Stimulated activated naive CD4-positive, alpha-beta T cell (primary cell): Measurements from ENCODE around the gene TSNAX.
A peak's percentile ranks its signal among the peaks of the same experiment; 100 is the strongest.
"Not testable (repeated sequence)": the region's sequence is repeated elsewhere in the genome, so short reads cannot be mapped to it uniquely, and the experiment has no call there.

Source experiments
- DNase-seq, 6 experiments: peaks; one replicate each; lab custom pipeline; 2025; lab: John Stamatoyannopoulos, UW

TSNAX gene, protein sequence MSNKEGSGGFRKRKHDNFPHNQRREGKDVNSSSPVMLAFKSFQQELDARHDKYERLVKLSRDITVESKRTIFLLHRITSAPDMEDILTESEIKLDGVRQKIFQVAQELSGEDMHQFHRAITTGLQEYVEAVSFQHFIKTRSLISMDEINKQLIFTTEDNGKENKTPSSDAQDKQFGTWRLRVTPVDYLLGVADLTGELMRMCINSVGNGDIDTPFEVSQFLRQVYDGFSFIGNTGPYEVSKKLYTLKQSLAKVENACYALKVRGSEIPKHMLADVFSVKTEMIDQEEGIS

DNA sequence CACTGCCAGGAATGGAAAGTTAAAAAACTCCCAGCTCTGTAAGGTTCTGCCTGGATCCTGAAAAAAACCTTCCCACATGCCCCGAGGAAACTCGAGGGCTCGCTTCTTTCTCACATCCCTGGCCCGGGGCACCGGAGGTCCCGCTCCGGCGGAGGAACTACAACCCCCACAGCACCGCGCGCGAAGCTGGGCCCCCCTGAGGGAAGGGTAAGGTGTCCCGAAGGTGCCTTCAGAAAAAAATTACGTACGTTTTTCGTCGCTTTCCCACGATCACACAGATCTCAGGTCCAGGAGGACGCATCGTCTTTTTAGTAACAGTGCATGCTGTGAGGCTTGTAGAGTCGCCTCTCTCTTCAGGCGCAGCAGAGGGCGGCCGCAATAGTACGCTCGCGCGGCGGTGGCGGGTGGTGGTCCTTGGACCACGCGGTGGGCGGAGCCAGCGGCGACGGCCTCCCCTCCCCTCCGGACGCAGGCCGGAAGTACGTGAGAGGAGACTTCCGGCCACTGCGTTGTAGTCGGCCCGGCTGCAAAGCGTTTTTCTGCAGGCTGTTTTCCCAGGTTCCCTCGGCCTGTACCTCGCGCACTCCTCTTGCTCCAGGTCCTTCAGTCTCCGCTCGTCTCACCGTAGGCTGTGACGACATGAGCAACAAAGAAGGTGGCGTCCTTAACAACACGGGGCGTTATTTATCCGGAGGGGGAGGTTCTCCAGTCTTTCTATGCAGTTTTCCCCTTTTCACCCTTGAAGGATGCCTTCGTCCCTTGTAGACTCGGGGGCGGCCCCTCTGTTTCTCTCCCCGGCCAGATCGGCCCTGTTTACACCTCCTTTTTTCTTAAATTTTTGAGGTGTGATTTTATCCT, at the start of gene TSNAX:
TSS of gene TSNAX (plus strand) at position 498 of the 858 bp plus-strand sequence. CDS start at position 640, 142 bp downstream.
- peak; percentile 78 to 96 (median 90) for DNase-seq

DNA sequence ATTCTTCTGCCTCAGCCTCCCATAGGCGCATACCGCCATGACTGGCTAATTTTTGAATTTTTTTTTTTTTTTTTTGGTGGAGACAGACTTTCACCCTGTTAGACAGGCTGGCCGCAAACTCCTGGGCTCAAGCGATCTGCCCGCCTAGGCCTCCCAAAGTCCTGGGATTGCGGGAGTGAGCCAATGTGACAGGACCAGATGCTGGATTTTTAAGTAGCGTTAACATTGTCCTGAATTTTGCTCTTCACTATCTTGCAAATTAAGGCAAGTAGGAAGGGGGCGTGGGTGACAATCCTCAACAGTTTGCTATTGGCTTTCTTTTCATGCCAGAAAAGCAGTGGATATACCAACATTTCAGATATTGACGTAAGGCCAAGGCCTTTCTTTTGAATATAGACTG, 49.7 kb upstream of the TSNAX start:
- DNase-seq = no peak

DNA sequence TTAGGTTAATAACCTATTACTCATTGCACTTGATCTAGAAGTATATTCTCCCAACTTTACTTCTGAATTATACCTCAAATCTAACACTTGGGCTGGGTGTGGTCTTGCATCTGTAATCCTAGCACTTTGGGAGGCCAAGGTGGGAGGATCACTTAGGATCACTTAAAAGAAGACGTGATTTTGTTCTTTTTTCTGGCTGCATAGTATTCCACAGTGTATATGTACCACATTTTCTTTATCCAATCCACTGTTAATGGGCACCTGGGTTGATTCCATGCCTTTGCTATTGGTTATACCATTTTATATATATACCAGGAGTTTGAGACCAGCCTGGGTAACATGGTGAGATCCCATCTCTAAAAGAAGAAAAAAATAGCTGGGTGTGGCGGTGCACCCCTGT, 48.5 kb upstream of the TSNAX start:
- no peak for DNase-seq

DNA sequence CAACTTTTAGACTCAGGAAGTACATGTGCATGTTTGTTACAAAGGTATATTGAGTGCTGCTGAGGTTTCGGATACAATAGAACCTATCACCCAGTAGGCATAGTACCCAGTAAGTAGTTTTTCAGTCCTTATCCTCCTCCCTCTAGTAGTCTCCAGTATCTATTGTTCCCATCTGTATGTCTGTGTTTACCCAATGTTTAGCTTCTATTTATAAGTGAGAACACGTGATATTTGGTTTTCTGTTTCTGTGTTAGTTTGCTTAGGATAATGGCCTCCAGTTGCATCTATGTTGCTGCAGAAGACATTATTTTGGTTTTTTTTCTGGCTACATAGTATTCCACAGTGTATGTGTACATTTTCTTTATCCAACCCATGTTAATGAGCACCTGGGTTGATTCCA, 47.2 kb upstream of the TSNAX start:
- no peak for DNase-seq

DNA sequence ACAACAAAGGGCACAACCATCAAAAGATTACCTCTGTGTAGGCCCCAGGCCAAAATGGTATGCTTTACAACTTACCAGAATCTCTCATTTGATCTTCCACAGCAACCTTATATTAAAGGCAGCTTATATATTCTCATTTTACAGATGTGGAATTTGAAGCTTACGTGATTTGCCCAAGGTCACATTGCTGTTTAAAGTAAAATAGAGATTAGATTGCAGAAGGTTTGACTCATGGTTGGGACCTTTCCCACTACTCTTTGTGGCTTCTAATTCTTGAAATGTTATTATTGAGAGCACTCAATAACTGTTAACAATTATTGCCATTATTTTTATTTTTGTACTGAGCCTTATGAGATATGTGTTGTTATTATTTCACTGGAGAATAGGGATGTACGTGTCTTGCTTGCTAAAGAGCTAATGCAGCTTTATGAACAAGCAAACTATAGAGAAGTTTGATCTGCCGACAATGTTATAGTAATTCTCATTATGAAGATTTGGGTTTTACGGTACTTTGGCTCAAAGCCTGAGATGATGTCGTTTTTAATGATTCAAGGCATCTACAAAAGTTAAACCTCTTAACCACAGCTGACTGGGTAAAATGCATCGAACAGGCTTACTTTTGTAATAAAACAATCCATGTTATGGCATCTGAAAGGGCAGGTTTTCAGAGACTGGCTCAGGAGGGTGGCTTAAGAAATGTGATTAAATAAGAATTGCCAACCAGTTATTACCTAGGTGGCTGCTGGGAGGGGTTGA, 43.3 kb upstream of the TSNAX start:
- no peak for DNase-seq

DNA sequence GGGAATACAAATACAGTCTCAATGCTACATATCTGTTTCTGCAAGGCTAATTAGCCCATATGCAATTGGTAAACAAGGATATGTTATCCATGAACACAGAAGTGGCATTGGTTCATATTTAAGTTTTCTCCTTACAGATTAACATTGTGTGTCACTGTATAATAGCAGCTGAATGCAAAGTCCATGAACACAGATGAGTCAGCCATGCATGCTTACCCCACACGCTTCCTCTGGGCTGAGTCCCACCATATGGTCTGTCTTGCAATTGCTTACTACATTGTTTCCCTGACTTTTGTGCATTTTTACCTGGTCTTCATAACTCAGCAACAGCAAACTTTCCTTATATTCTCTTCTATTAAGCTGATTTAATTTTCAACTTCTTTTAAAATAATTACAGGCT, 41.5 kb upstream of the TSNAX start:
- no peak for DNase-seq

DNA sequence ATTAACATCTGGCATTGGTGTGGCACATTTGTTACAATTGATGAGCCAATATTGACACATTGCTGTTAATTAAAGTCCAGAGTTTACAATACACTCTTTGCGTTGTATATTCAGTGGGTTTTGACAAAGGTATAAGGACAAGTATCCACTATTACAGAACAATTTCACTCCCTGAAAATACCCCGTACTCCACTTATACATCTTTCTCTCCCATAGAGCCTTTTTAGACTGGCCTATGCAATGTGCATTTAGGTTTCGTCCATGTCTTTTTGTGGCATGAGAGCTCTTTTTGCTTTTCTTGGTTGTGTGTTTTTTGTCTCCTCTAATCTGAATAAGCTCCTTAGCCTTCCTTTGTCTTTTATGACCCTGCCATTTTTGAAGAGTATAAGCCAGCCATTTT, 40.6 kb upstream of the TSNAX start:
- no peak for DNase-seq

DNA sequence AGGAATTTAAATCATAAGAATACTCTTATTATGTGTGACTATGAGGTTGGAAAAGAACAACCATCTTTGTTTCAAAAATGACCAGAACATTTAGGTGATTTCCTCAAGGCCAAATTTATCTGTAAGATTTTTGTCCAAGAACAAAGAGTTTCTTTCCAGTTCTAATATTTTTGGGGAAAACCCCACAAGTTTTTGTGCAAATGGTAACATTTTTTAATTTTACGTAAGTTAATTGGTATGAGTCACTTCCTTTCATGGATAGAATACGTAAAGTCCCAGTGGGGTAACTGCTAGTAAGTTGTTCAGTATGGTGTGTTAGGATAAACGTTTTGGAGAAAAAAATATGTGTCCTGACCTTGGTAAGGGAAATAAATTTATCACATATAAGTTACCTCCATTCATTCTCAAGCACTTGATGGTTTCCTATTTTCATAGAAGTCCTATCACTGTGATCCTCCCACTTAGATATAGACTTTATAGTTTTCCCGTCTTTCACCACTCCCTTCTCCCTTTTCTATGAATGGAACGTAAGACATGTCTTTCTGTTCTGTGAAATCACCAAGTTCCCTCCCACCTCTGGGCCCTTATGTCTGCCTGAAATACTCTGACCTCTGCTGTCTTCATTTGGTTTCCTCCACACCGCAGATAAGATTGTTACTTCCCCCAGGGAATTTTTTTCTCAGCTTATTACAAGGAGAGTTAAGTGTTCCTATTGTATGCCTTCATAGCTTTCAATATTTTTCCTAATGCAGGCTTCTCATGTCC, 34.9 kb upstream of the TSNAX start:
- no peak for DNase-seq

DNA sequence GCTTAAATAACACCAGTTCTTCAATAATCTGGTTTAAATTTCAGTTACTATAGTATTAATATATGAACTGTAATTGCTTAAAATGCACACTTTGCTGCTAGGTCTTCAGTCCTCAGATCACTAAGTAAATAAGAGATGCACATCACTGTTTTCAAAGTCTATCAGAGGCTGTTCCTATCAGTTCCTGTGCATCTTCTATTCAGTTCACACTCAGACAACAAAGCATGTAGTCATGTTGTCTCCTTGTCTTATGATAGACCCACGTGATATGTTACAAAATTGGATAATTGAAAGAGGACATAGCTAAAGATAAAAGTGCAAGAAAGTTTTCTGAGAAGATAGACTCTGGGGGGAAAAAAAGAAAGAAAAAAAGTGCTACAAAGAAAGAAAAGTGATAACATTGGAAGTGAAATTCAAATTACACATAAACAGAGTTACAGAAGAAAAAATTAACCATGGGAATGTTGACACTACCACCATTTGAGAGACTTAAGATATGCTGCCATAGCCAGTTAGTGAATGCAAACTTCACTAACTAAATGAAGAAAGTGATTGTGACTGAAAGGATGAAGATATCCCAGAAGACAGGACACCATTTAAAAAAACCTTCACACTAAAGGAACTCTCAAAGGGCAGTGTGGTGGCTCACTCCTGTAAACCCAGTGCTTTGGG, 33.9 kb upstream of the TSNAX start:
- no peak for DNase-seq

DNA sequence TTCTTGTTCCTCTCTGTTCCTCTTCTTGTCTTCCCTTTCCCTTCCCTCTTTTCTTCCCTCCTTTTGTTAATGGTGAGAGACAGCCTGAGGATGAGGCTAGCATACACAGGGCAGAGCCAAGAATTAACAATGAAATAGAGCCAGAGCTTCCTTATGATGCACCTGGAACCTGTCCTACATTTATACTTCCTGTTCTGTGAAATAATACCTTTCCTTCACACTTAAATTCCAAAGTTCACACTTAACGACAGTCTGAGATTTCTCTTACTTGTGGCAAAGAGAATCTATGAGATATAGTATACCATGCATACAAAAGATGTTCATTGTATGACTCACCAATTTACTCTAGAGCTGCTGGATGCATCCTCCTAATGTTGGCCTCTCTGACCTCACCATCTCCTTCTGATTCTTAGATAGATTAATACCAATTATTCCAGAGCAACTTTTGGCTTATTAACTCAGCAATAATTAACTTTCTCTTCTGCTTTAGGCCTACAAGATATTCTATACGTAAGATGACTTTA, 30.8 kb upstream of the TSNAX start:
- no peak for DNase-seq

DNA sequence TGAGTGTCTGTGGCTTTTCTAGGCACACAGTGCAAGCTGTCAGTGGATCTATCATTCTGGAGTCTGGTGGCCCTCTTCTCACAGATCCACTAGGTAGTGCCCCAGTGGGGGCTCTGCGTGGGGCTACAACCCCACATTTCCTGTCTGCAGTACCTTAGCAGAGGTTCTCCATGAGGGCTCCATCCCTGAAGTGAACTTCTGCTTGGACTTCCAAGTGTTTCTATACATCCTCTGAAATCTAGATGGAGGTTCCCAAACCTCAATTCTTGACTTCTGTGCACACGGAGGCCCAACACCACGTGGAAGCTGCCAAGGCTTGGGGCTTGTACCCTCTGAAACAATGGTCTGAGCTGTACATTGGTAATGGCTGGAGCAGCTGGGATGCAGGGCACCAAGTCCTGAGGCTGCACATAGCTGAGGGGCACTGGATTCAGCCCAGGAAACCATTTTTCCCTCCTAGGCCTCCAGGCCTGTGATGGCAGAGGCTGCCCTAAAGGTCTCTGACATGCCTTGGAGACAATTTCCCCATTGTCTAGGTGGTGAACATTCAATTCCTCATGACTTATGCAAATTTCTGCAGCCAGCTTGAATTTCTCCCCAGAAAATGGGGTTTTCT, 29.2 kb upstream of the TSNAX start:
- no peak for DNase-seq

DNA sequence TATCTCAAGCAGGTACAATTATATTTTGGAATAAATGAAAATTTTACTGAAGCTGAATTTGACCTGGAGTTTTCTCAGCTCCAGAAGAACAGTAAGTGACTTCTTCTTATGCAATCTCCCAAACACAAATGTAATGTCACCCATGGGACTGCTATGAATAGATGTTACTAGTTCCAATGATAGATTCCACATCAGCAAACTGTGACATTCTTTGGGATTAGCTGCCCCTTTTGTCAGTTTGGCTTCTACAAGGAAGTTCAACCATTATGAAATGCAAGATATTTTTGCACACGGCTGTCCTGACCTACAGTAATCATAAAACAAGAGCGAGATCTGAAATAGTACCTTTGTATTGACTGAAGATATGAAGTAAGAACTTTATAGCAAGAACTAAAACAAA, 27.8 kb upstream of the TSNAX start:
- DNase-seq = no peak

DNA sequence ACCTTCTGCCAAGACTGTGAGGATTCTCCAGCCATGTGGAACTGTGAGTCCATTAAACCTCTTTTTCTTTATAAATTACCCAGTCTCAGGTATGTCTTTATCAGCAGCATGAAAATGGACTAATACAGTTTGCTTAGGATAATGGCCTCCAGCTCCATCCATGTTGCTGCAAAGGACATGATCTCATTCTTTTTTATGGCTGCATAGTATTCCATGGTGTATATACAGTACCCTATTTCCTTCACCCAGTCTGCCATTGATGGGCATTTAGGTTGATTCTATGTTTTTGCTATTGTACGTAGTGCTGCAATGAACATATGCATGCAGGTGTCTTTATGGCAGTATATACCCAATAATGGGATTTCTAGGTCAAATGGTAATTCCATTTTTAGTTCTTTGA, 25.3 kb upstream of the TSNAX start:
- not testable (repeated sequence) for DNase-seq

DNA sequence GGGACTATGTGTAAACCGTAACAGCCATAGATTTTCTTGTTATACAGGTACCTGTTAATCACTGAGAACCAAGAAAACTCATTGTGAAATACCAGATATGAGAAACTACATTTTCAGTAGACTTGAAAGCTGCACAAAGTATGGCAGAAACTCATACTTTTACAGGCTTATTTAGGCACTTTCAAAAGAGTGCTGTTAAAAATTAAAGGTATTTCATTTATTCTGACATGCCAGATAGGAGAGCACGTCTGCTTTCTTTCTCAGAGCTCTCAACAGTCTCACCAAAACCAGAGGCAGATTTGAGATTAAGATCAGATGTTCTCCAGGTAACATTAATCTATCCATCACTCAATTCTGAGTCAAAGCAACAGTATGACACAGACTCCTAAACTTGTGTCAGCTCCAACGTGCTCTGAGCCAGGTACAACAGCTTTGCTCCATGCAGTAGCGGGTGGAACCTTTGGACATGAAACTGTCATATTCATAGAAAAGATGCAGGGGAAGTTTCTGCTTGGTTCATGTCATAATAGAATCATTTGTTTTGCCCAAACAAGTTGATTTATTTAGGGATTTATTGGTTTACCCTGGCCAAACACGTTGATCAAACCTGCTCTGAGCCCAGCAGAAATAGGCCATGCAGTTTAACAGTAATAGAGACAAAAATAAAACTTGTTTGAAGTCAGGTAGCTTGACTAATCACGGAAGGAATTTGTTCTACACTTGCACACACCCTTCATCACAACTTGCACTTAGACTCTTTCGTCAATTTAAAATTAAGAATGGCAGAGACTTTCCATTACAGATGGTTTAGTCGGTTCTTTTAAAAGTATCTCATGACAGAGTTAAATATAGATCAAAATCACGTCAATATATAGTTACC, 20.8 kb upstream of the TSNAX start:
- no peak for DNase-seq

DNA sequence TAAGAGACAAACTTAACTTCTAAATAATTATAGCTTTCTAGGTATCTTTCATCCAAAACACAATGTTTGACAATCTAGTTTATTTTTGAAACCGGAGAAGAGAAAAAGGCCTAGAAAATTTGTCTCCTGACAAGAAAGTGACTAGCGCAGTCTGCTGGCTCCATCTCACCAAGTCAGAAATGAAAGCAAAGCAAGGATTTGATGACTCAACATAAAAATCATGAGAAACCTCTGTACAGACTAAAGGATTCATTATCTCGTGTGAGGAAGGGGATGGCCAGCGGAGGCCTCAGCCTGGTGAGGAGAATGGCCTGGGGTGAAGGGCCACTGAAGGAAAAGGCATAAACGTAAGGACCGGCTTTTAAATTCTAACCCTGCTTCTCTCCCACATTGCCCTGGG, 20.0 kb upstream of the TSNAX start:
- DNase-seq = no peak

DNA sequence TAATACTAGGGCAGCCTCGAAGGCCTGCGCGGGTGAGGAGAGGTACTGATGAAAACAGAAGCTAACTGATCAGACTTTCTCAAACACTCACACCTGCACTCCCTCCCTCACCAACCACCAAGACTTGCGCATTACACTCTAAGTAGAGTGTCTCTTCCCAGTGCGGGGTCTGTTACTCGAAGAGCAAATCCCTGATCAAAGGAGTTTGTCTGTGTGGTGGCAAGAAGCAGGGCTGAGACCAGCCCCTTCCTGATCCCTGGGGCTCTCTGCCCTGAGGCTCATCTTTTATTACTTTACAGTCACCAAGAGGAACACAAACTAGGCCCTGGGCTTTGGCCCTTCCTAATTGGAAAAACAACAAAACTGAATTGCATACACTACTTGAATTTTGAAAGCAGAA, 19.5 kb upstream of the TSNAX start:
- no peak for DNase-seq

DNA sequence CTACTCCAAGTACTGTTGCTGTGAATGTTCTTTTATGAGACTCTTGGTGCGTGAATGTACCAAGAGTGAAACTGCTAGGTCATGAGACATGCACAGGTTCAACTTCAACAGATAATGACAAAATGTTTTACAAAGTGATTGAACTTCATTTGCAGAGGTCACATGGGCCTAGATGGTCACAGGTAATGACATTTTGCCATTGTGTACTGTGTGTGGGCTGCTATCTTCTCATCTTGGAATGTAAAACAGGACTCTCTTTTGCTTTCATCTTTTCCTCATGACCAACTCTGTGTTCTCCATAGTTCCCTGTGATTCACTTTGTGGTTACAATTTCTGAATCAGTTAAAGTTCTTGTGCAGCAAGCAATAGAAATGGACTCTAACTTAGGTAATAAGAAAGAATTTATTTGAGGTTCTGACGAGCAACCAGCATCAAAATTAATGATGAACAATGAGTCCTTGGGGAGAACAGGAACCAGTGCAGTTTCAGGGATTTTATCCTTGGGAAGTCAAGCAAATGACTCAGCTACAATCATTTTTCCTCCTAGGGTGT, 16.2 kb upstream of the TSNAX start:
- no peak for DNase-seq

DNA sequence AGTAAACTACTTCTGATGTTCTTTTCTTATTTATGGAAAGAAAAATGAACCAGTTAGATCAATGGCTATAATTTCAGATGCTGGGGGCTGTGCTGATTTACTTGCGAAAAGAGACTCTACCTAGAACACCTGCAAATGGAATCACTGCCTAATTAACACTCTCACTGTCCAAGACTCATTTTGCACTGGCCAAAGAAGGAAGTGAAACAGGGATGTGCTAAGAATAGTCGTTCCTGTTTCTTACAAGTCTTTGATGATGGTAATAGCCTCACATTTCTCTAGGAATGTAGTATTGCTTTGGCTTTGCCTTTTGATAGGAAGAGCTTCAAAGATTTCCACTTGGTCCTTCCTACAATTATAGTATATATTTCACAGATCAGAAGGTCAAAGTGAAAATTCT, 12.7 kb upstream of the TSNAX start:
- DNase-seq = no peak

DNA sequence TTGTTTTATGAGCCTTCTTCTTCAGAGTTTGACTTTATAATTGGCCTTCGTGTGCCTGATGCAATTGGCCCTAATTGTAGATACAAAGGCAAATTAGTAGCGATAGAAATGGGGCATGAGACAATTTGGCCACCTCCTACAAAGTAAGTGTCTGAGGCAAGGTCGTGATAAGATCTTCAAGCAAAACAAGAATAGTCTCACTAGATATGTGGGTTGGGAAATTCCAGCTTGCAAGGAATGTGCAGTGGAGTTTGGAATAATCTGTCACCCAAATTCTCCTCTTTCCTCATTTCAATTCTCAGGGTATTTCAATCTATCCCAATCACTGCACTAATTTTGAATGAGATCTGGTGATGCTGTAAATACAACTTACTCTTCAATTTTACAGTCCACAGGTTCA, 11.4 kb upstream of the TSNAX start:
- no peak for DNase-seq
